ENCODE results near the gene HTR1E.

DNA sequence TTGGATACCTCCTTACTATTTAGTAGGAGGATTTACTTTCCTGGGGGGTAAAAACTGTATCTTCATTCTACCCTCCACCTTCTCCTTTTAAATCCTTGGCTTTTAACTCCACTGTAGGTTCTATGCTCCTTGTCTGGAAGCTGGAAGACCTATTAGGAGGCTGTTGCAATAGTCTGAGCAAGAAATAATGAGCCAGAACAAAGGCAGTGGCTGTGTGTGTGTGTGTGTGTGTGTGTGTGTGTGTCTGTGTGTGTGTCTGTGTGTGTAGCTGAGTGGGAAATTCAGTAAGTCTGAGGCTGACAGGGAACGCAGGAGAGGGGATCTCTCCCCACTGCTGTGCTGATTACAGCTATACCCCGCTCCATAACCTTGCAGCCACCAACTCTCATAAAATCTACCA, 35.8 kb downstream of the HTR1E start:
- TF ChIP-seq, protein P1, sequence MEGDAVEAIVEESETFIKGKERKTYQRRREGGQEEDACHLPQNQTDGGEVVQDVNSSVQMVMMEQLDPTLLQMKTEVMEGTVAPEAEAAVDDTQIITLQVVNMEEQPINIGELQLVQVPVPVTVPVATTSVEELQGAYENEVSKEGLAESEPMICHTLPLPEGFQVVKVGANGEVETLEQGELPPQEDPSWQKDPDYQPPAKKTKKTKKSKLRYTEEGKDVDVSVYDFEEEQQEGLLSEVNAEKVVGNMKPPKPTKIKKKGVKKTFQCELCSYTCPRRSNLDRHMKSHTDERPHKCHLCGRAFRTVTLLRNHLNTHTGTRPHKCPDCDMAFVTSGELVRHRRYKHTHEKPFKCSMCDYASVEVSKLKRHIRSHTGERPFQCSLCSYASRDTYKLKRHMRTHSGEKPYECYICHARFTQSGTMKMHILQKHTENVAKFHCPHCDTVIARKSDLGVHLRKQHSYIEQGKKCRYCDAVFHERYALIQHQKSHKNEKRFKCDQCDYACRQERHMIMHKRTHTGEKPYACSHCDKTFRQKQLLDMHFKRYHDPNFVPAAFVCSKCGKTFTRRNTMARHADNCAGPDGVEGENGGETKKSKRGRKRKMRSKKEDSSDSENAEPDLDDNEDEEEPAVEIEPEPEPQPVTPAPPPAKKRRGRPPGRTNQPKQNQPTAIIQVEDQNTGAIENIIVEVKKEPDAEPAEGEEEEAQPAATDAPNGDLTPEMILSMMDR (IDR thresholded peaks at IDR 0.05 in 2 of 3, conservative IDR thresholded peaks at IDR 0.05 in 1 of 3; ENCODE audit: control insufficient read depth in 2 of 3, extremely low read depth in 1 of 3, insufficient read depth in 1 of 3, low read depth in 3 of 3, low read length in 3 of 3): no peak
- TF ChIP-seq IKZF1 (conservative IDR thresholded peaks at IDR 0.05) (no peak), ZNF274 (IDR thresholded peaks at IDR 0.05; ENCODE audit: insufficient read depth, insufficient read length) (no peak), BRCA1 (IDR thresholded peaks at IDR 0.05; ENCODE audit: low read depth, low read length) (no peak), MEF2A (IDR thresholded peaks at IDR 0.05; ENCODE audit: insufficient read depth, low read depth, low read length) (no peak), ESRRA (IDR thresholded peaks at IDR 0.05; ENCODE audit: low read length) (no peak), TCF12 (IDR thresholded peaks at IDR 0.05; ENCODE audit: low read depth, low read length) (no peak), SP1 (IDR thresholded peaks at IDR 0.05; ENCODE audit: low read depth, low read length) (no peak), POLR2AphosphoS5 (IDR thresholded peaks at IDR 0.05; ENCODE audit: low read length) (no peak)
- TF ChIP-seq, protein P2, sequence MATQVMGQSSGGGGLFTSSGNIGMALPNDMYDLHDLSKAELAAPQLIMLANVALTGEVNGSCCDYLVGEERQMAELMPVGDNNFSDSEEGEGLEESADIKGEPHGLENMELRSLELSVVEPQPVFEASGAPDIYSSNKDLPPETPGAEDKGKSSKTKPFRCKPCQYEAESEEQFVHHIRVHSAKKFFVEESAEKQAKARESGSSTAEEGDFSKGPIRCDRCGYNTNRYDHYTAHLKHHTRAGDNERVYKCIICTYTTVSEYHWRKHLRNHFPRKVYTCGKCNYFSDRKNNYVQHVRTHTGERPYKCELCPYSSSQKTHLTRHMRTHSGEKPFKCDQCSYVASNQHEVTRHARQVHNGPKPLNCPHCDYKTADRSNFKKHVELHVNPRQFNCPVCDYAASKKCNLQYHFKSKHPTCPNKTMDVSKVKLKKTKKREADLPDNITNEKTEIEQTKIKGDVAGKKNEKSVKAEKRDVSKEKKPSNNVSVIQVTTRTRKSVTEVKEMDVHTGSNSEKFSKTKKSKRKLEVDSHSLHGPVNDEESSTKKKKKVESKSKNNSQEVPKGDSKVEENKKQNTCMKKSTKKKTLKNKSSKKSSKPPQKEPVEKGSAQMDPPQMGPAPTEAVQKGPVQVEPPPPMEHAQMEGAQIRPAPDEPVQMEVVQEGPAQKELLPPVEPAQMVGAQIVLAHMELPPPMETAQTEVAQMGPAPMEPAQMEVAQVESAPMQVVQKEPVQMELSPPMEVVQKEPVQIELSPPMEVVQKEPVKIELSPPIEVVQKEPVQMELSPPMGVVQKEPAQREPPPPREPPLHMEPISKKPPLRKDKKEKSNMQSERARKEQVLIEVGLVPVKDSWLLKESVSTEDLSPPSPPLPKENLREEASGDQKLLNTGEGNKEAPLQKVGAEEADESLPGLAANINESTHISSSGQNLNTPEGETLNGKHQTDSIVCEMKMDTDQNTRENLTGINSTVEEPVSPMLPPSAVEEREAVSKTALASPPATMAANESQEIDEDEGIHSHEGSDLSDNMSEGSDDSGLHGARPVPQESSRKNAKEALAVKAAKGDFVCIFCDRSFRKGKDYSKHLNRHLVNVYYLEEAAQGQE (IDR thresholded peaks at IDR 0.05; ENCODE audit: low read depth, low read length): no peak

All from GM12878 (cell line).